OCI-LY3 (cell line): ENCODE measurements around the gene TVP23C.
"Not testable (repeated sequence)": the region's sequence is repeated elsewhere in the genome, so short reads cannot be mapped to it uniquely, and the experiment has no call there.

ENCODE experiments used
- EZH2phosphoT487 ChIP-seq: fragments of 200-600 bp; shearing (Covaris generic); IDR thresholded peaks from 2 replicates; pipeline ENCODE4 v1.6.1; 2018; ENCODE audit warnings: antibody characterized with exemption, mixed run types, low read depth
- TF ChIP-seq, protein P1 (sequence below): fragments of 200-600, 300-600 bp; sonication (generic); IDR thresholded peaks from 2 replicates; pipeline ENCODE4 v1.5.1; 2014; ENCODE audit warnings: antibody characterized with exemption, low read length, low read depth

DNA sequence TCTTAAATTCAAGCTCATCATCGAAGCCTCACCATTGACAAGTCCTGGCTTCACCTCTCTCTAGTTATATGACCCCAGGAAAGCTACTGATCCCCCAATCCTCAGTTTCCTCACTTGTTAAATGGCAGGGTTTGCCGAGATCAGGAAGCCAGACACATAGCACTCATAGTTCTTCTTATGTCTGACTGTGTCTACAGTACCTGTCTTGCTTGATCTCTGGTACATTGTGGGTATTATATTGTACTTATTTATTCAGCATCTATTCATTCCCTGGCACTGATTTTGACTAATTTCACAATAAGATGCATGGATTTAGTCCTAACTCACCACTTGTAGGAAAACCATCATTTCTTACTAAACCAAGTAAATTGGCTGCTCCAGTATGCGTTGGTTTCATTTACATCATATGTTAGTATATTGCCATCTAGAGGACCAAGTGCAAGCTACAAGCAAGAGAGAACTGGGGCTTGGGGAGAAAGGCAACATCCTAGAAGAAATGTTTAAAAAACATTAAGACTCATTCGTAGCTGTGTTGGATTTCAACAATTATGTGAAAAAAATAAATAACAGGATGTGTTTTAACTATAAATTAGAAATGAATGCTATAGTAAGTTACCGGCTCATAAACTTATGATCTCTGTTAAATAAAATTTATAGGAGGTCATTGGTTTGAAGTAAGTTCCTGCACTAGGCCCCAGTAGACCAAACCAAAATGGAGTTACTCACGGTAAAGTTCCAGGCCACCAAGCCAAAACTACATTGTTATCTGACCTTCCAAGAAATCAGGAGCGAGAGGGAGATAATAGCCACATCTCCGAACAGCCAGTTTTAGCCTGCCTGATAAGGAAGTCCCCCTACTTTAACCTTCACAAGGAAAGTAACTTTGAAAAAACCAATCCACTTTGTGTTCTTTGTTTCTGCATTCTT lies 36.7 kb downstream of the TVP23C start:
- TF ChIP-seq, protein P1, sequence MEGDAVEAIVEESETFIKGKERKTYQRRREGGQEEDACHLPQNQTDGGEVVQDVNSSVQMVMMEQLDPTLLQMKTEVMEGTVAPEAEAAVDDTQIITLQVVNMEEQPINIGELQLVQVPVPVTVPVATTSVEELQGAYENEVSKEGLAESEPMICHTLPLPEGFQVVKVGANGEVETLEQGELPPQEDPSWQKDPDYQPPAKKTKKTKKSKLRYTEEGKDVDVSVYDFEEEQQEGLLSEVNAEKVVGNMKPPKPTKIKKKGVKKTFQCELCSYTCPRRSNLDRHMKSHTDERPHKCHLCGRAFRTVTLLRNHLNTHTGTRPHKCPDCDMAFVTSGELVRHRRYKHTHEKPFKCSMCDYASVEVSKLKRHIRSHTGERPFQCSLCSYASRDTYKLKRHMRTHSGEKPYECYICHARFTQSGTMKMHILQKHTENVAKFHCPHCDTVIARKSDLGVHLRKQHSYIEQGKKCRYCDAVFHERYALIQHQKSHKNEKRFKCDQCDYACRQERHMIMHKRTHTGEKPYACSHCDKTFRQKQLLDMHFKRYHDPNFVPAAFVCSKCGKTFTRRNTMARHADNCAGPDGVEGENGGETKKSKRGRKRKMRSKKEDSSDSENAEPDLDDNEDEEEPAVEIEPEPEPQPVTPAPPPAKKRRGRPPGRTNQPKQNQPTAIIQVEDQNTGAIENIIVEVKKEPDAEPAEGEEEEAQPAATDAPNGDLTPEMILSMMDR = peak; percentile 30
- not testable (repeated sequence) for TF ChIP-seq EZH2phosphoT487
